IMR-90 (cell line): ENCODE data around the gene DOCK1. TPM values are rescaled to one million over a fixed set of nuclear protein-coding genes. Genes with fewer than 3 reads are reported as not detected.

Source experiments
- ATAC-seq: fragments of 200-7000 bp; cut with Tn5 transposase; 2 replicates; pipeline ENCODE4 v1.9.1; 2020; ENCODE audit warnings: low read depth, mild to moderate bottlenecking, moderate library complexity
- BruUV-seq: library from RNA; stranded (reverse); fragments of 400-500 nt; replicated peaks from 2 replicates; lab custom pipeline; 2021; lab: Mats Ljungman, UMichigan
- CTCF ChIA-PET: fragments of 300-600 bp; formaldehyde crosslinking; extraction: SDS; loops from one replicate; lab custom pipeline; 2021; ENCODE audit warnings: antibody characterized with exemption; lab: Yijun Ruan, JAX
- POLR2A ChIA-PET: fragments of 300-600 bp; sonication (Branson Sonifier 250); formaldehyde crosslinking; loops from one replicate; lab custom pipeline; 2022; ENCODE audit warnings: antibody characterized with exemption; ENCODE audit not compliant: unreplicated experiment; lab: Charles Lee
- DNase-seq: peaks from one replicate; pipeline ENCODE4 v3.0.0; 2013
- H2AFZ ChIP-seq: replicated peaks from 2 replicates; pipeline ENCODE3; 2013; ENCODE audit warnings: low read length, mild to moderate bottlenecking; ENCODE audit not compliant: poor library complexity
- H2AK5ac ChIP-seq: 2 replicates; pipeline ENCODE4 v1.6.1; 2013; ENCODE audit warnings: low read depth, low read length, inconsistent platforms
- H2AK9ac ChIP-seq: replicated peaks from 2 replicates; pipeline ENCODE3; 2013; ENCODE audit warnings: mild to moderate bottlenecking, low read depth, low read length, moderate library complexity; ENCODE audit not compliant: poor library complexity
- H2BK120ac ChIP-seq: 2 replicates; pipeline ENCODE4 v1.6.1; 2013; ENCODE audit warnings: low read depth, low read length, inconsistent platforms
- H2BK15ac ChIP-seq: 3 replicates; pipeline ENCODE4 v1.6.1; 2013; ENCODE audit warnings: low read depth, low read length, inconsistent platforms
- H2BK20ac ChIP-seq: 2 replicates; pipeline ENCODE4 v1.6.1; 2013; ENCODE audit warnings: low read depth, mild to moderate bottlenecking, inconsistent platforms, low read length, moderate library complexity
- H2BK5ac ChIP-seq: 2 replicates; pipeline ENCODE4 v1.6.1; 2013; ENCODE audit warnings: mild to moderate bottlenecking, low read depth, low read length, inconsistent platforms; ENCODE audit not compliant: poor library complexity, severe bottlenecking
- H3K14ac ChIP-seq: replicated peaks from 2 replicates; pipeline ENCODE4 v1.6.1; 2013; ENCODE audit warnings: low read depth, low read length, inconsistent platforms
- H3K18ac ChIP-seq: 2 replicates; pipeline ENCODE4 v1.6.1; 2013; ENCODE audit warnings: low read depth, low read length, control low read depth
- H3K23ac ChIP-seq: 2 replicates; pipeline ENCODE4 v1.6.1; 2013; ENCODE audit warnings: low read depth, low read length, inconsistent platforms
- H3K27ac ChIP-seq: 2 replicates; pipeline ENCODE4 v1.5.1; 2013; ENCODE audit warnings: mild to moderate bottlenecking, control low read depth, low read length; ENCODE audit not compliant: insufficient read depth
- H3K27me3 ChIP-seq: 2 replicates; pipeline ENCODE4 v1.6.1; 2013; ENCODE audit warnings: low read length; ENCODE audit not compliant: control insufficient read depth, insufficient read depth
- H3K36me3 ChIP-seq: 2 replicates; pipeline ENCODE4 v1.6.1; 2013; ENCODE audit warnings: low read length, mixed read lengths; ENCODE audit not compliant: control insufficient read depth, insufficient read depth
- H3K4ac ChIP-seq: 2 replicates; pipeline ENCODE4 v1.6.1; 2013; ENCODE audit warnings: low read depth, low read length, inconsistent platforms
- H3K4me1 ChIP-seq: 2 replicates; pipeline ENCODE4 v1.6.1; 2013; ENCODE audit warnings: low read length, mixed read lengths; ENCODE audit not compliant: control insufficient read depth, insufficient read depth
- H3K4me2 ChIP-seq: 2 replicates; pipeline ENCODE4 v1.6.1; 2013; ENCODE audit warnings: low read depth, mild to moderate bottlenecking, control low read depth, low read length, moderate library complexity
- H3K4me3 ChIP-seq: 2 replicates; pipeline ENCODE4 v1.5.1; 2013; ENCODE audit warnings: low read depth, mild to moderate bottlenecking, control low read depth, low read length, moderate library complexity; ENCODE audit not compliant: insufficient read depth
- H3K56ac ChIP-seq: 2 replicates; pipeline ENCODE4 v1.6.1; 2013; ENCODE audit warnings: low read length, inconsistent platforms; ENCODE audit not compliant: insufficient read depth; ENCODE audit errors: extremely low read depth
- H3K79me1 ChIP-seq, 2 experiments: 2 replicates each; pipeline ENCODE4 v1.6.1; 2013; ENCODE audit warnings: low read length in 2 of 2, inconsistent platforms in 1 of 2, low read depth in 1 of 2
- H3K9ac ChIP-seq: 2 replicates; pipeline ENCODE4 v1.6.1; 2013; ENCODE audit warnings: low read depth, low read length, control low read depth
- H3K9me1 ChIP-seq: 2 replicates; pipeline ENCODE4 v1.6.1; 2013; ENCODE audit warnings: low read length, inconsistent platforms; ENCODE audit not compliant: insufficient read depth
- H3K9me3 ChIP-seq: 2 replicates; pipeline ENCODE4 v1.6.1; 2013; ENCODE audit warnings: low read length; ENCODE audit not compliant: control insufficient read depth, insufficient read depth
- H4K20me1 ChIP-seq: 2 replicates; pipeline ENCODE4 v1.6.1; 2013; ENCODE audit warnings: low read length, inconsistent platforms; ENCODE audit not compliant: insufficient read depth
- H4K5ac ChIP-seq: 2 replicates; pipeline ENCODE4 v1.6.1; 2013; ENCODE audit warnings: mild to moderate bottlenecking, low read depth, low read length, control low read depth
- H4K8ac ChIP-seq, 2 experiments: 2 replicates each; pipeline ENCODE4 v1.6.1; 2013; ENCODE audit warnings: low read depth in 2 of 2, low read length in 2 of 2, control low read depth in 1 of 2, inconsistent platforms in 1 of 2
- H4K91ac ChIP-seq: 2 replicates; pipeline ENCODE4 v1.6.1; 2013; ENCODE audit warnings: low read depth, low read length, inconsistent platforms; ENCODE audit not compliant: insufficient read depth
- BHLHE40 ChIP-seq: fragments of 150-350 bp; IDR thresholded peaks from 2 replicates; pipeline ENCODE4 v1.6.1; 2016; ENCODE audit warnings: mild to moderate bottlenecking, low read depth, low read length
- CTCF ChIP-seq: conservative IDR thresholded peaks from 2 replicates; pipeline ENCODE4 v1.5.1; 2012; ENCODE audit warnings: mild to moderate bottlenecking, low read depth, low read length, improper control_type of control experiment
- ELK1 ChIP-seq: fragments of 150-350 bp; IDR thresholded peaks from 2 replicates; pipeline ENCODE4 v1.6.1; 2016; ENCODE audit warnings: low read depth, mild to moderate bottlenecking, low read length, moderate library complexity, borderline replicate concordance
- MAFK ChIP-seq: IDR thresholded peaks from 2 replicates; pipeline ENCODE4 v1.6.1; 2012; ENCODE audit warnings: low read depth, low read length, improper control_type of control experiment
- MXI1 ChIP-seq: IDR thresholded peaks from 2 replicates; pipeline ENCODE4 v1.6.1; 2012; ENCODE audit warnings: low read depth, mild to moderate bottlenecking, low read length, moderate library complexity, borderline replicate concordance
- SMC3 ChIP-seq: fragments of 150-350 bp; IDR thresholded peaks from 2 replicates; pipeline ENCODE4 v1.6.1; 2016; ENCODE audit warnings: low read depth, mild to moderate bottlenecking, antibody characterized with exemption, low read length, moderate library complexity
- WGBS, 2 experiments: methylation state at CpG; one replicate each; pipeline versions ENCODE4 v1.1.5 to v1.1.7; 2013; ENCODE audit warnings: missing lambda C conversion rate in 2 of 2; ENCODE audit not compliant: insufficient read length in 1 of 2; ENCODE audit errors: extremely low coverage in 2 of 2; 5-methylcytosine and 5-hydroxymethylcytosine counted together
- dilution Hi-C: fragments of 300-500 bp; cut with HindIII; formaldehyde crosslinking; loops from one replicate; pipeline ENCODE4 v1.14.3; 2018; ENCODE audit warnings: low sequenced_read_pairs; ENCODE audit not compliant: unreplicated experiment
- in situ Hi-C: fragments of 300-500 bp; cut with MboI; formaldehyde crosslinking; loops from 3 replicates; pipeline ENCODE4 v1.14.3; 2019; ENCODE audit warnings: low sequenced_read_pairs, inconsistent platforms, mixed read lengths
- intact Hi-C: fragments of 100-400 bp; cut with micrococcal nuclease; formaldehyde crosslinking; loops from 2 replicates; pipeline ENCODE4 v1.10.0; 2022
- polyA plus RNA-seq, 3 experiments: library from polyadenylated mRNA; depleted of rRNA; stranded (reverse); fragments of >200 nt; gene quantifications; 2 replicates each; pipeline ENCODE4 v1.2.3, GENCODE V29; 2012; ENCODE audit warnings: low replicate concordance in 1 of 3
- total RNA-seq: library from RNA; depleted of rRNA; stranded (reverse); fragments of >200 nt; gene quantifications from 2 replicates; pipeline ENCODE4 v1.2.3, GENCODE V29; 2012

DOCK1 gene
- total and polyA plus RNA-seq, 2 of the 4 experiments (the other 2 are of a cell fraction), result 28.2 to 71.0 TPM

DNA sequence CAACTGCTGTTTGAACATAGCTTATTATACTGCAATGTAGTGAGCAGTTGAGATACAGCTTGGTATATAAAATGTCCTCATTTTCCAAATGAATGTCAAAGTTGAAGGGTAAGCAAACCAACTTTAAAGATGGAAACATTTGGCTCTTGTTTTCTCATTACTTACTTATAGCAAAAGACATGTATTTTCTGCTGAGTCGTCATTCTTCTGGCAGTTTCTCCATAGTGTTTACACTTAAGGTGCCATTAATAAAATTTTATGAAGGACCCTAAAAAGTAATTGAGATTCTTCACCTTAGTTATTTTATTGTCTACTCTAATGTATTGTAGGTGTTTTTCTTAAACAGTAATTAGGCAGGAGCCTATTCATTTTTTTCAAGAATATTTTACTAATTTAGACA is 222.6 kb downstream of the DOCK1 start:
- intact Hi-C loops (no loop called here), in situ Hi-C loops (no loop called here), dilution Hi-C loops (no loop called here)
- H3K9me3 ChIP-seq, result no peaks in the 10 kb centered on the region
- H4K5ac ChIP-seq, result no peak overlapping the region
- POLR2A ChIA-PET, result no interaction called here
- BruUV-seq, result no TSS peak
- no peak overlapping the region for H3K18ac ChIP-seq
- H4K91ac ChIP-seq, result no peak overlapping the region
- CTCF ChIA-PET, result no interaction called here
- H2BK5ac ChIP-seq, result no peak overlapping the region
- no peak overlapping the region for H2BK15ac ChIP-seq
- no peak overlapping the region for H2AK9ac ChIP-seq
- no peaks in the 10 kb centered on the region for H3K27me3 ChIP-seq
- no peak overlapping the region for H2BK120ac ChIP-seq
- TF ChIP-seq BHLHE40 (no peak), SMC3 (no peak), CTCF (no peak), MAFK (peak; percentile 100), MXI1 (no peak), ELK1 (no peak)
- peaks cover 16% of the 10 kb centered on the region; the same call in 1 of the 2 replicates for H3K9me1 ChIP-seq
- no peak overlapping the region for H3K14ac ChIP-seq
- H3K4me2 ChIP-seq, result no peak overlapping the region
- H3K27ac ChIP-seq, result no peak overlapping the region
- H3K79me1 ChIP-seq, result peaks cover 3 to 22% of the 10 kb centered on the region in 2 experiments; a peak in 3 of 4 replicates
- H3K36me3 ChIP-seq, result peaks cover 32% of the 10 kb centered on the region
- DNase-seq, result no peak
- H3K56ac ChIP-seq, result no peak overlapping the region
- no peak overlapping the region for H4K8ac ChIP-seq
- H3K9ac ChIP-seq, result no peak overlapping the region
- no peak for ATAC-seq
- no peak overlapping the region for H2AK5ac ChIP-seq
- H2AFZ ChIP-seq, result no peak overlapping the region
- no CpG with 5 or more reads among the region's 1 CpG for WGBS, 2 experiments
- H3K4ac ChIP-seq, result no peak overlapping the region
- H3K23ac ChIP-seq, result no peak overlapping the region
- no peak overlapping the region for H2BK20ac ChIP-seq
- no peaks in the 10 kb centered on the region for H3K4me1 ChIP-seq
- no peak overlapping the region for H3K4me3 ChIP-seq
- peaks cover 15% of the 10 kb centered on the region for H4K20me1 ChIP-seq
